HG03520 (cell line): ENCODE measurements around the gene DUS1L.

ENCODE experiments used
- ATAC-seq: cut with Tn5 transposase; IDR thresholded peaks from one replicate; pipeline ENCODE4 v1.9.1; 2021; ENCODE audit warnings: mild to moderate bottlenecking, moderate library complexity; ENCODE audit not compliant: unreplicated experiment

The DUS1L gene

GRCh38 chr17:82056729-82057621, 8.6 kb downstream of the DUS1L start:
- no peak for ATAC-seq

- no peak for ATAC-seq
Measured at GRCh38 chr17:82055965-82056728, 9.5 kb downstream of the DUS1L start.

- no peak for ATAC-seq
Measured at GRCh38 chr17:82055023-82055964, 10.3 kb downstream of the DUS1L start.

GRCh38 chr17:82054351-82055022, 11.1 kb downstream of the DUS1L start:
- ATAC-seq = no peak

- ATAC-seq = no peak
Measured at GRCh38 chr17:82053556-82054263, 11.9 kb downstream of the DUS1L start.

GRCh38 chr17:82053130-82053529, 12.5 kb downstream of the DUS1L start:
- ATAC-seq = no peak

- no peak for ATAC-seq
Measured at GRCh38 chr17:82052638-82053059, 13.0 kb downstream of the DUS1L start.

GRCh38 chr17:82051776-82052637, 13.6 kb downstream of the DUS1L start, which contains the start of the genes GPS1 and RFNG:
TSS of gene GPS1 (plus strand) at chr17:82051898. CDS start at chr17:82051932, 34 bp downstream.
TSS of gene RFNG (minus strand) at chr17:82051811. CDS start at chr17:82051766, 45 bp downstream.
- no peak for ATAC-seq

- no peak for ATAC-seq
Measured at GRCh38 chr17:82050761-82051641, 14.6 kb downstream of the DUS1L start.

GRCh38 chr17:82050152-82050760, 15.3 kb downstream of the DUS1L start:
- no peak for ATAC-seq

GRCh38 chr17:82049521-82049971, 16.1 kb downstream of the DUS1L start:
- ATAC-seq = no peak

GRCh38 chr17:82049106-82049505, 16.5 kb downstream of the DUS1L start:
- ATAC-seq = no peak

GRCh38 chr17:82048571-82048971, 17.0 kb downstream of the DUS1L start:
- ATAC-seq = no peak

GRCh38 chr17:82047914-82048570, 17.6 kb downstream of the DUS1L start:
- ATAC-seq = no peak

- no peak for ATAC-seq
Measured at GRCh38 chr17:82047379-82047778, 18.2 kb downstream of the DUS1L start.

- ATAC-seq = no peak
Measured at GRCh38 chr17:82046903-82047302, 18.7 kb downstream of the DUS1L start.
